Astrocyte (in vitro differentiated cells and primary cell): ENCODE measurements around the gene C1QL2. TPM values are rescaled to one million over a fixed set of nuclear protein-coding genes. Genes with fewer than 3 reads are reported as not detected.

Source experiments
- DNase-seq: peaks from one replicate; pipeline ENCODE4 v3.0.0-alpha.2; 2010; ENCODE audit warnings: low read depth
- FAIRE-seq: peaks from 2 replicates; lab custom pipeline; 2011; peaks lifted over from hg19 to GRCh38; lab: Jason Lieb, UNC
- H2AFZ ChIP-seq: 2 replicates; pipeline ENCODE4 v1.6.0; 2012; ENCODE audit warnings: low read depth, low read length, inconsistent platforms
- H3K27ac ChIP-seq: 2 replicates; pipeline ENCODE4 v1.5.1; 2011; ENCODE audit warnings: low read depth, low read length, inconsistent platforms
- H3K27me3 ChIP-seq: 2 replicates; pipeline ENCODE4 v1.6.0; 2011; ENCODE audit warnings: low read length, inconsistent platforms; ENCODE audit not compliant: insufficient read depth
- H3K36me3 ChIP-seq: 2 replicates; pipeline ENCODE4 v1.5.1; 2011; ENCODE audit warnings: low read length, inconsistent platforms; ENCODE audit not compliant: insufficient read depth
- H3K4me1 ChIP-seq: 2 replicates; pipeline ENCODE4 v1.5.1; 2011; ENCODE audit warnings: low read length, inconsistent platforms; ENCODE audit not compliant: insufficient read depth
- H3K4me2 ChIP-seq: 2 replicates; pipeline ENCODE4 v1.6.0; 2012; ENCODE audit warnings: low read length, inconsistent platforms
- H3K4me3 ChIP-seq: 2 replicates; pipeline ENCODE4 v1.5.1; 2011; ENCODE audit warnings: low read depth, mild to moderate bottlenecking, low read length, inconsistent platforms; ENCODE audit not compliant: insufficient read depth
- H3K79me2 ChIP-seq: 2 replicates; pipeline ENCODE4 v1.6.0; 2012; ENCODE audit warnings: mild to moderate bottlenecking, low read length, inconsistent platforms; ENCODE audit not compliant: insufficient read depth
- H3K9ac ChIP-seq: 2 replicates; pipeline ENCODE4 v1.6.0; 2012; ENCODE audit warnings: mild to moderate bottlenecking, low read length, inconsistent platforms
- H3K9me3 ChIP-seq: 2 replicates; pipeline ENCODE4 v1.5.1; 2012; ENCODE audit warnings: low read depth, mild to moderate bottlenecking, low read length, inconsistent platforms; ENCODE audit not compliant: insufficient read depth
- H4K20me1 ChIP-seq: 2 replicates; pipeline ENCODE4 v1.6.0; 2012; ENCODE audit warnings: low read length, inconsistent platforms; ENCODE audit not compliant: insufficient read depth
- H3K27ac Mint-ChIP-seq: one replicate; pipeline ENCODE4 v1.8.0; 2021; ENCODE audit warnings: mild to moderate bottlenecking, mixed read lengths; ENCODE audit not compliant: unreplicated experiment
- H3K27me3 Mint-ChIP-seq: one replicate; pipeline ENCODE4 v1.8.0; 2021; ENCODE audit warnings: low read depth, mixed read lengths; ENCODE audit not compliant: unreplicated experiment
- H3K36me3 Mint-ChIP-seq: one replicate; pipeline ENCODE4 v1.8.0; 2021; ENCODE audit warnings: low read depth, mixed read lengths; ENCODE audit not compliant: unreplicated experiment
- H3K4me1 Mint-ChIP-seq: one replicate; pipeline ENCODE4 v1.8.0; 2021; ENCODE audit warnings: low read depth, mixed read lengths; ENCODE audit not compliant: unreplicated experiment
- H3K4me3 Mint-ChIP-seq: one replicate; pipeline ENCODE4 v1.8.0; 2021; ENCODE audit warnings: mild to moderate bottlenecking, moderate library complexity, mixed read lengths; ENCODE audit not compliant: unreplicated experiment
- H3K9me3 Mint-ChIP-seq: one replicate; pipeline ENCODE4 v1.8.0; 2021; ENCODE audit warnings: mild to moderate bottlenecking, mixed read lengths; ENCODE audit not compliant: unreplicated experiment
- EZH2 ChIP-seq: IDR thresholded peaks from 2 replicates; pipeline ENCODE4 v1.6.1; 2012; ENCODE audit warnings: mild to moderate bottlenecking, low read length, inconsistent platforms; ENCODE audit not compliant: insufficient read depth
- total RNA-seq: library from RNA; stranded (reverse); gene quantifications from 2 replicates; pipeline ENCODE4 v1.2.1, GENCODE V29; 2021
- TF ChIP-seq, protein P1 (sequence below): IDR thresholded peaks from 2 replicates; pipeline ENCODE4 v1.5.1; 2011; ENCODE audit warnings: low read depth, mild to moderate bottlenecking, inconsistent platforms, low read length, moderate library complexity; ENCODE audit not compliant: insufficient read depth

Gene C1QL2
- total RNA-seq, 1 donor from 2014 or later: 0.20 TPM

DNA sequence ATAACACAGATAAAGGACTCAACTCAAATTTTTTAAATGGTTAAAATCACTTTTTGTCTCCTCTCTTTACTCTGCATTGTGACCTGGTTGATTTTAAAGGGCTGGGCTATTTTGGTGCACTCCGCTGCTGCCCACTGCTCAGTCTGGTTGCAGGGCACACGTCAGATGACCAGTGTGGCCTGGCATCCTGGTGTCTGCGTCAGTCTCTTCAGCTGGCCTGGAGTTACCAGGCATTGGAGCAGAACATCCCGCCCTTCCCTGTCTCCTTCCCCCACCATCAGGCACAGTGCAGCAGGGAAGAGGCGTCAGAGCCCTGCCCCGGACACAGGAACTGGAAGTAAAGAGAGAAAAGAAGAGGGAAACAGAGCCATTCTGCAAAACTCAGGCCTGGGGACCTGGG lies 8.9 kb downstream of the C1QL2 start:
- no peaks in the 10 kb centered on the region for H3K9me3 ChIP-seq
- H3K9ac ChIP-seq: no peak overlapping the region
- H3K4me1 ChIP-seq: no peaks in the 10 kb centered on the region
- Mint-ChIP-seq H3K4me3 (no peak overlapping the region), H3K27ac (no peak overlapping the region), H3K9me3 (peaks cover 2% of the 10 kb centered on the region), H3K27me3 (peaks cover 88% of the 10 kb centered on the region), H3K4me1 (no peaks in the 10 kb centered on the region), H3K36me3 (no peaks in the 10 kb centered on the region)
- no peak overlapping the region for H3K27ac ChIP-seq
- DNase-seq: no peak
- H3K27me3 ChIP-seq: peaks cover 26% of the 10 kb centered on the region
- no peaks in the 10 kb centered on the region for H4K20me1 ChIP-seq
- no peak for FAIRE-seq
- no peaks in the 10 kb centered on the region for H3K79me2 ChIP-seq
- H3K4me2 ChIP-seq: no peak overlapping the region
- H3K4me3 ChIP-seq: no peak overlapping the region
- no peaks in the 10 kb centered on the region for H3K36me3 ChIP-seq
- no peak overlapping the region for H2AFZ ChIP-seq
- no peak for TF ChIP-seq EZH2
- TF ChIP-seq, protein P1, sequence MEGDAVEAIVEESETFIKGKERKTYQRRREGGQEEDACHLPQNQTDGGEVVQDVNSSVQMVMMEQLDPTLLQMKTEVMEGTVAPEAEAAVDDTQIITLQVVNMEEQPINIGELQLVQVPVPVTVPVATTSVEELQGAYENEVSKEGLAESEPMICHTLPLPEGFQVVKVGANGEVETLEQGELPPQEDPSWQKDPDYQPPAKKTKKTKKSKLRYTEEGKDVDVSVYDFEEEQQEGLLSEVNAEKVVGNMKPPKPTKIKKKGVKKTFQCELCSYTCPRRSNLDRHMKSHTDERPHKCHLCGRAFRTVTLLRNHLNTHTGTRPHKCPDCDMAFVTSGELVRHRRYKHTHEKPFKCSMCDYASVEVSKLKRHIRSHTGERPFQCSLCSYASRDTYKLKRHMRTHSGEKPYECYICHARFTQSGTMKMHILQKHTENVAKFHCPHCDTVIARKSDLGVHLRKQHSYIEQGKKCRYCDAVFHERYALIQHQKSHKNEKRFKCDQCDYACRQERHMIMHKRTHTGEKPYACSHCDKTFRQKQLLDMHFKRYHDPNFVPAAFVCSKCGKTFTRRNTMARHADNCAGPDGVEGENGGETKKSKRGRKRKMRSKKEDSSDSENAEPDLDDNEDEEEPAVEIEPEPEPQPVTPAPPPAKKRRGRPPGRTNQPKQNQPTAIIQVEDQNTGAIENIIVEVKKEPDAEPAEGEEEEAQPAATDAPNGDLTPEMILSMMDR: no peak

DNA sequence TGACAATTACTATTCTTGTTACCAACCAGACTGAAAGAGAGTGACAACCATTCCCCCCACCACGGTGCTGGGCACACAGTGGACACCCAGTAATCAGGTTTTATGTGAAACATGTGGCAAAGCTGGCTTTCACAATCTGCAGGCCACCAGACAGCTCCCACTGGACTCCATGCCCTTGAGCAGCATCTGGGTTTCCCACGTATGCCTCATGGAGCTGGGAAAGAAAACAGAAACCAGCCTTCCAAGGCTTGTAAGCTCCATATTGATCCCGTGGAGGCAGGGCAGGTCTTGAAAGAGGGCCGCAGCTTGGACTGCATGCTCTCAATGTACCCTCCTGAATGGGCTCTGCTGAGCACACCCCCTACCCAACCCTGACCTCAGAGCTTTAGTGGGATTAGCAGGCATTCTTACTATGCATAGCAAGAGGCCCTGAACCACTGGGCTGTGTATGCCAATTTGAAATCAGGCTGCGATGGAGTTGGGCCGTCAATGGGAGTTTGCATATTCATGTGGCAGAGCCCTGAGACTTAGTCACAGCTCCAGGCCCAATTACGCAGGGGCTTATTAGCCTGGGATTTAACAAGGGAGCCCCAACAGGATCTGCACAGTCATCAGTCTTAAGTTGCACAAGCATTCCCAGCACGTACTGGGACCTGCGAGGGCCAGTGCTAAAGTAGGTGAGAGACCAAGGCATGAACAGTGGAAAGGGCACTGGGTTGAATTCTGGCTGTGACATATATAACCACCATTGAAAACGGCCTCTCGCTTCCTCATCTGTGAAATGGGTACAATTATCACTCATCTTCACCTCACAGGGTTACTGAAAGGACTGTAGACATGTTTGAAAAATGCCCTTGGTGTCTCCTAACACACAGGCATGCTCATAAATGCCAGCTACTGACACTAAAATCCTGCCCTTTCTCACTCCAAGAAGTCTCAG lies 10.5 kb downstream of the C1QL2 start:
- no peak for FAIRE-seq
- peaks cover 87% of the 10 kb centered on the region for H3K27me3 Mint-ChIP-seq

More for the DNA sequence above, 10.5 kb downstream of the C1QL2 start:
- Histone ChIP-seq H3K4me2 (no peak overlapping the region), H3K27ac (no peak overlapping the region), H2AFZ (no peak overlapping the region), H3K9ac (no peak overlapping the region), H4K20me1 (no peaks in the 10 kb centered on the region), H3K27me3 (peaks cover 24% of the 10 kb centered on the region), H3K4me1 (no peaks in the 10 kb centered on the region), H3K9me3 (no peaks in the 10 kb centered on the region), H3K79me2 (no peaks in the 10 kb centered on the region), H3K4me3 (no peak overlapping the region), H3K36me3 (no peaks in the 10 kb centered on the region)
- Mint-ChIP-seq H3K36me3 (no peaks in the 10 kb centered on the region), H3K9me3 (peaks cover 2% of the 10 kb centered on the region), H3K4me3 (no peak overlapping the region), H3K27ac (no peak overlapping the region), H3K4me1 (no peaks in the 10 kb centered on the region)
- TF ChIP-seq, protein P1: no peak
- no peak for TF ChIP-seq EZH2
- no peak for DNase-seq
